GM19025 (cell line): Measurements from ENCODE around the gene ATP8A2.
"Not testable (repeated sequence)": the region's sequence is repeated elsewhere in the genome, so short reads cannot be mapped to it uniquely, and the experiment has no call there.

Experiments
- ATAC-seq: cut with Tn5 transposase; IDR thresholded peaks from one replicate; pipeline ENCODE4 v1.9.1; 2021; ENCODE audit warnings: mild to moderate bottlenecking, low read depth, moderate library complexity; ENCODE audit not compliant: unreplicated experiment

Gene ATP8A2

GRCh38 chr13:25930653-25931052 is 558.9 kb downstream of the ATP8A2 start:
- no peak for ATAC-seq

- ATAC-seq = no peak
These were observed 560.6 kb downstream of the ATP8A2 start for GRCh38 chr13:25932365-25932764.

GRCh38 chr13:25933520-25933919 is 561.7 kb downstream of the ATP8A2 start:
- no peak for ATAC-seq

- no peak for ATAC-seq
These were observed 562.4 kb downstream of the ATP8A2 start for GRCh38 chr13:25934127-25934526.

GRCh38 chr13:25939961-25940687 is 568.4 kb downstream of the ATP8A2 start:
- ATAC-seq = no peak

GRCh38 chr13:25943081-25943480 is 571.3 kb downstream of the ATP8A2 start:
- no peak for ATAC-seq

- ATAC-seq = no peak
These were observed 571.9 kb downstream of the ATP8A2 start for GRCh38 chr13:25943658-25944057.

- ATAC-seq = no peak
These were observed 573.8 kb downstream of the ATP8A2 start for GRCh38 chr13:25945596-25945995.

- no peak for ATAC-seq
These were observed 574.5 kb downstream of the ATP8A2 start for GRCh38 chr13:25946321-25946720.

- ATAC-seq = no peak
These were observed 577.1 kb downstream of the ATP8A2 start for GRCh38 chr13:25948910-25949309.

GRCh38 chr13:25951831-25952230 is 580.1 kb downstream of the ATP8A2 start:
- ATAC-seq = no peak

- not testable (repeated sequence) for ATAC-seq
These were observed 582.3 kb downstream of the ATP8A2 start for GRCh38 chr13:25954080-25954479.

- not testable (repeated sequence) for ATAC-seq
These were observed 583.2 kb downstream of the ATP8A2 start for GRCh38 chr13:25954943-25955342.

GRCh38 chr13:25958986-25959385 is 587.2 kb downstream of the ATP8A2 start:
- ATAC-seq = no peak

GRCh38 chr13:25961294-25961693 is 589.5 kb downstream of the ATP8A2 start:
- no peak for ATAC-seq

GRCh38 chr13:25963674-25964073 is 591.9 kb downstream of the ATP8A2 start:
- ATAC-seq = no peak

- ATAC-seq = no peak
These were observed 593.8 kb downstream of the ATP8A2 start for GRCh38 chr13:25965596-25965995.

GRCh38 chr13:25966086-25966485 is 594.3 kb downstream of the ATP8A2 start:
- no peak for ATAC-seq

- ATAC-seq = no peak
These were observed 595.4 kb downstream of the ATP8A2 start for GRCh38 chr13:25967144-25967543.

GRCh38 chr13:25971047-25971446 is 599.3 kb downstream of the ATP8A2 start:
- ATAC-seq = no peak

- no peak for ATAC-seq
These were observed 599.8 kb downstream of the ATP8A2 start for GRCh38 chr13:25971459-25972145.

GRCh38 chr13:25973085-25973484 is 601.3 kb downstream of the ATP8A2 start:
- ATAC-seq = no peak
